HepG2 (cell line): ENCODE data around the gene GPLD1. TPM values are rescaled to one million over a fixed set of nuclear protein-coding genes. Genes with fewer than 3 reads are reported as not detected.
A peak's percentile ranks its signal among the peaks of the same experiment; 100 is the strongest.

Experiments used
- AGO2 ChIP-seq: fragments of 200-400 bp; formaldehyde crosslinking; optimal IDR thresholded peaks from 2 replicates; pipeline ENCODE3; 2017; ENCODE audit warnings: mild to moderate bottlenecking, low read depth, low read length, moderate library complexity
- ARID5B ChIP-seq: IDR thresholded peaks from 2 replicates; pipeline ENCODE4 v1.4.0; 2020; ENCODE audit warnings: mild to moderate bottlenecking, missing genetic modification reagents
- ATM ChIP-seq: fragments of 450-650 bp; IDR thresholded peaks from 2 replicates; pipeline ENCODE4 v1.7.1; 2017; ENCODE audit warnings: mild to moderate bottlenecking, borderline replicate concordance
- CHD2 ChIP-seq: IDR thresholded peaks from 2 replicates; pipeline ENCODE4 v1.6.1; 2011; ENCODE audit warnings: low read depth, low read length, improper control_type of control experiment
- CREM ChIP-seq, 2 experiments: sonication (generic) in 1 of 2; formaldehyde crosslinking in 1 of 2; IDR thresholded peaks; 2 replicates each; pipeline versions ENCODE4 v1.4.0 to v1.6.1; 2016 to 2020; ENCODE audit warnings: antibody characterized with exemption in 1 of 2, mild to moderate bottlenecking in 1 of 2, missing genetic modification reagents in 1 of 2
- DMAP1 ChIP-seq: IDR thresholded peaks from 2 replicates; pipeline ENCODE4 v1.6.1; 2016
- HMG20A ChIP-seq: IDR thresholded peaks from 2 replicates; pipeline ENCODE4 v1.6.1; 2016; ENCODE audit warnings: borderline replicate concordance
- HNRNPUL1 ChIP-seq: fragments of 200-400 bp; formaldehyde crosslinking; IDR thresholded peaks from 2 replicates; pipeline ENCODE4 v1.6.1; 2017; ENCODE audit warnings: low read depth, mild to moderate bottlenecking, low read length, moderate library complexity
- NONO ChIP-seq, 2 experiments: fragments of 450-650 bp in 1 of 2; sonication (generic) in 1 of 2; formaldehyde crosslinking in 1 of 2; IDR thresholded peaks in 1 of 2; conservative IDR thresholded peaks in 1 of 2; 2 replicates each; pipeline versions ENCODE4 v1.6.1 to v1.8.0; 2017 to 2022; ENCODE audit warnings: mild to moderate bottlenecking in 1 of 2, missing genetic modification reagents in 1 of 2, moderate library complexity in 1 of 2
- SMYD3 ChIP-seq: sonication (generic); formaldehyde crosslinking; IDR thresholded peaks from 2 replicates; pipeline ENCODE4 v1.8.1; 2023; ENCODE audit warnings: mild to moderate bottlenecking, missing genetic modification reagents
- SSRP1 ChIP-seq: IDR thresholded peaks from 2 replicates; pipeline ENCODE4 v1.6.1; 2016; ENCODE audit warnings: control low read depth
- ZBTB1 ChIP-seq: sonication (generic); formaldehyde crosslinking; IDR thresholded peaks from 2 replicates; pipeline ENCODE4 v1.4.0; 2020; ENCODE audit warnings: missing genetic modification reagents, borderline replicate concordance
- ZBTB46 ChIP-seq: sonication (generic); formaldehyde crosslinking; IDR thresholded peaks from 2 replicates; pipeline ENCODE4 v1.4.0; 2020; ENCODE audit warnings: mild to moderate bottlenecking, missing genetic modification reagents, borderline replicate concordance
- ZNF280B ChIP-seq: sonication (generic); formaldehyde crosslinking; IDR thresholded peaks from 2 replicates; pipeline ENCODE4 v1.5.0; 2020; ENCODE audit warnings: missing genetic modification reagents, mild to moderate bottlenecking, borderline replicate concordance
- ZNF382 ChIP-seq: sonication (generic); formaldehyde crosslinking; IDR thresholded peaks from 2 replicates; pipeline ENCODE4 v1.5.0; 2020; ENCODE audit warnings: missing genetic modification reagents, mild to moderate bottlenecking, borderline replicate concordance
- ZNF564 ChIP-seq: sonication (generic); formaldehyde crosslinking; IDR thresholded peaks from 2 replicates; pipeline ENCODE4 v1.8.1; 2023; ENCODE audit warnings: mild to moderate bottlenecking, missing genetic modification reagents
- polyA plus RNA-seq, 8 experiments: library from polyadenylated mRNA; depleted of rRNA in 3 of 8; stranded (reverse) in 7 of 8; unstranded in 1 of 8; fragments of >200 nt; fragmentation: Illumina TruSeq in 4 of 8; extraction: Trizol in 4 of 8; gene quantifications; 2 replicates each; pipeline versions ENCODE4 v1.2.1 to v1.2.3, GENCODE V29; 2011 to 2016; ENCODE audit warnings: low read depth in 4 of 8, missing spikeins in 1 of 8, mixed read lengths in 1 of 8; ENCODE audit not compliant: insufficient read depth in 1 of 8
- total RNA-seq, 5 experiments: library from RNA; depleted of rRNA; stranded (reverse); fragments of >200 nt; fragmentation: Illumina TruSeq; extraction: Trizol; gene quantifications; 2 replicates each; pipeline ENCODE4 v1.2.3, GENCODE V29; 2016; ENCODE audit warnings: low read depth in 1 of 5
- TF ChIP-seq, protein P1 (sequence below): IDR thresholded peaks from 2 replicates; pipeline ENCODE4 v1.6.1; 2016; ENCODE audit warnings: low read depth, borderline replicate concordance
- TF ChIP-seq, protein P2 (sequence below), 2 experiments: fragments of 450-650 bp in 1 of 2; sonication (generic) in 1 of 2; formaldehyde crosslinking; IDR thresholded peaks; 2 replicates each; pipeline versions ENCODE4 v1.5.0 to v1.8.0; 2020 to 2022; ENCODE audit warnings: mild to moderate bottlenecking in 1 of 2, missing genetic modification reagents in 1 of 2
- TF ChIP-seq, protein P3 (sequence below): sonication (generic); formaldehyde crosslinking; IDR thresholded peaks from 2 replicates; pipeline ENCODE4 v1.5.0; 2020; ENCODE audit warnings: missing genetic modification reagents

Gene GPLD1
- total and polyA plus RNA-seq, 2 of the 13 experiments (the other 11 are each of a cell fraction or from before 2014, with no cell fraction given) = 6.2 to 7.6 TPM

GRCh38 chr6:24504649-24505586, 15.5 kb upstream of the GPLD1 start (continued):
- TF ChIP-seq AGO2 (no peak), ZNF382 (no peak), ZBTB46 (CRISPR knock-in tag) (no peak), SMYD3 (CRISPR knock-in tag) (no peak), SSRP1 (no peak; the same call in 1 of the 2 replicates), ZNF564 (CRISPR knock-in tag) (no peak), ZNF280B (CRISPR knock-in tag) (no peak), ATM (no peak), HMG20A (no peak), HNRNPUL1 (no peak), NONO (IDR thresholded peaks at IDR 0.05) (no peak), NONO (CRISPR knock-in tag; conservative IDR thresholded peaks at IDR 0.05) (no peak), CREM (IDR thresholded peaks at IDR 0.05) (peak; percentile 52), CREM (CRISPR knock-in tag; IDR thresholded peaks at IDR 0.05) (no peak), DMAP1 (peak; percentile 83), CHD2 (no peak), ZBTB1 (no peak), ARID5B (CRISPR knock-in tag) (peak; percentile 89)
- TF ChIP-seq, protein P1, sequence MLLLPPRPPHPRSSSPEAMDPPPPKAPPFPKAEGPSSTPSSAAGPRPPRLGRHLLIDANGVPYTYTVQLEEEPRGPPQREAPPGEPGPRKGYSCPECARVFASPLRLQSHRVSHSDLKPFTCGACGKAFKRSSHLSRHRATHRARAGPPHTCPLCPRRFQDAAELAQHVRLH (CRISPR knock-in tag) = no peak
- TF ChIP-seq, protein P2, sequence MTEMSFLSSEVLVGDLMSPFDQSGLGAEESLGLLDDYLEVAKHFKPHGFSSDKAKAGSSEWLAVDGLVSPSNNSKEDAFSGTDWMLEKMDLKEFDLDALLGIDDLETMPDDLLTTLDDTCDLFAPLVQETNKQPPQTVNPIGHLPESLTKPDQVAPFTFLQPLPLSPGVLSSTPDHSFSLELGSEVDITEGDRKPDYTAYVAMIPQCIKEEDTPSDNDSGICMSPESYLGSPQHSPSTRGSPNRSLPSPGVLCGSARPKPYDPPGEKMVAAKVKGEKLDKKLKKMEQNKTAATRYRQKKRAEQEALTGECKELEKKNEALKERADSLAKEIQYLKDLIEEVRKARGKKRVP (CRISPR knock-in tag; IDR thresholded peaks at IDR 0.05) = no peak
- TF ChIP-seq, protein P3, sequence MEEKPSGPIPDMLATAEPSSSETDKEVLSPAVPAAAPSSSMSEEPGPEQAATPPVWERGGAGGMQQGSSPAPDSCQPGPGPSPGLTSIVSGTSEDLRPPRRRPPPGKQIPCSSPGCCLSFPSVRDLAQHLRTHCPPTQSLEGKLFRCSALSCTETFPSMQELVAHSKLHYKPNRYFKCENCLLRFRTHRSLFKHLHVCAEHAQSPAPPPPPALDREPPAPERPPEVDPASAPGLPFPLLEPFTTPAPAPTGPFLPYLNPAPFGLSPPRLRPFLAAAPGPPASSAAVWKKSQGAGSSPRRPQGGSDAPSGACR (CRISPR knock-in tag) = no peak
